Measurements from ENCODE around the gene SIGLEC7.

The SIGLEC7 gene

DNA sequence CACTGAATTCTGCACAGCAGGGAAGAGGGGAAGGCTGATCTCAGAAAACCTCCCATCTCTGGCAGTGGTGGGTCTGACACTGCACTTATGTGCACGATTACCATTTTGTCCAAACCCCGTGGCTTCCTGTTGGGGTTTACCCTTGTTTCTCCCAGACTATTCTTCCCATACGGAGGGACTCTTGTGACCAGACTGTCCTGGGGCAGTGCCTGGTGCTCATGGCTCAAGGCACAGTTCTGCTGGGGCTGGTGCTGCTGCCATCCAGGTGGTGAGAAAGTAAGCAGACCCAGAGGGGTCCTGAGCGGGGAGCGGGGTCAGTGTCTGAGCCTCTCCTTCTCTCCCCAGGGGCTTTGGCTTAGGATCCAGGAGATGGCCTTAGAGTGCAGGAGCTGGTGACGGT lies 22.5 kb upstream of the SIGLEC7 start:
- no peak for DNase-seq

DNA sequence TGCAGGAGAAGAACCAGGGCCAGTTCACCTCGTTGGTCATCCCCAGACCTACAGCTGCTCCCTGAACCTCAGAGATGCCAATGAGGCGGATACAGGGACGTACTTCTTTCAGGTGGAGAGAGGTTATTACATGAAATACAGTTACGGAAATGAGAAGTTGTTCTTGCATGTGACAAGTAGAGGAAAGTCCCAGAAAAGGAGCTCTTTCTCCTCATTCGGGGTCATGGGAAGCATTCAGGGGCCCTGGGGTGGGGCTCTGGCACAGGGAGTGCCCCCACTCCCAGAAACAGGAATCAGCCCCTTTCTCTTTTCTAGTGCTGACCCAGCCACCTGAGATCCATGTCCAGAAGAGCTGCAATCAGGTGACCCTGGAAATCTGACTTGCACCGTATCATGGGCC lies 21.9 kb upstream of the SIGLEC7 start:
- DNase-seq: no peak

- DNase-seq: no peak
Measured at GRCh38 chr19:51121257-51121656, 20.8 kb upstream of the SIGLEC7 start.

- no peak for DNase-seq
Measured at GRCh38 chr19:51122112-51122981, 19.8 kb upstream of the SIGLEC7 start.

DNA sequence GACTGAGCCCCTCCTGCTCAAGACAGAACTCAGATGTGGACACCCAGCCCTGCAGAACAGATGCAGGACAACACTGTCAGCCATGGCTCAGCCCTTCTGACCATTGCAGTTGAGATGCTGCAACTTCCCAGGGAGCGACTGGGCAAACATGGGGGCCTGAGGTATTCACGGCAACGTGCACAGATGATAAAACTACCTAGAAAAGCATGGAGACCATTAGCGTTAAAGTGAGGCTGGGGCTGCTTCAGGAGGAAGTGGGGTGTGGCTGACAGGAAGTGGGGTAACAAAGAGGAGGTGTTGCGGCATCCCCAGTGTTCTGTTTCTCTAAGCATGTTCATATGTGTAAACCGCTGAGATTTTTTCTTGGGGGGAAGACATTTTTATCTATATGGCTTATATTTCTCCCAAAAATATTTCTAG lies 18.7 kb upstream of the SIGLEC7 start:
- DNase-seq: no peak

DNA sequence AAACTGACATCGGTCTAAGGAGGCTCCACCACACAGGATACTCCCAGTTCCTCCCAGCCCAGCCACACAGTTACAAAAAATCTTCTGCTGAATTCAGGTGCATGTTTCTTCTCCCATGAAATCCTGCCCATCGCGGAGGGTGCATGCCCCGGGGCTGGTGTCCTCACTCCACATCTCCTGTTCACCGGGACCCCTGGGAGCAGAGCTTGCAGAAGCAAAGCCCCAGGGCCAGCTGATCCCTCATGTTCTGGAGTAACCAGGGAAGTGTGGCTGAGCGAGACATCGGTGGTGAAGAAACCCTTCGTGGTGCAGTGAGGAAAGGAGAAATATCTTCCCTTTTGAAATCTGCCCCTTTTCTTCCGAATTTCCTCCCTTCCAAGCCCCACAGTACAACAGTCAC lies 18.3 kb upstream of the SIGLEC7 start:
- DNase-seq: no peak

- no peak for DNase-seq
Measured at GRCh38 chr19:51124216-51124615, 17.9 kb upstream of the SIGLEC7 start.

DNA sequence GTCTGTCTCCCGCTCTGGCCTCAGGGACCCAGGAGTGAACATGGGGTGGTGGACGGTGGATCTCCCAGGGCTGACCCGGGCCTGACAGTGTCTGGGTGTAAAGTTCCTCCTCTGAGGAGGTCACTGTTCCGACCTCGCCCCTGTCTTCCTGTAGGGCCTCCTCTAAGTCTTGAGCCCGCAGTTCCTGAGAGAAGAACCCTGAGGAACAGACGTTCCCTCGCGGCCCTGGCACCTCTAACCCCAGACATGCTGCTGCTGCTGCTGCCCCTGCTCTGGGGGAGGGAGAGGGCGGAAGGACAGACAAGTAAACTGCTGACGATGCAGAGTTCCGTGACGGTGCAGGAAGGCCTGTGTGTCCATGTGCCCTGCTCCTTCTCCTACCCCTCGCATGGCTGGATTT lies 17.4 kb upstream of the SIGLEC7 start, which contains the start of gene SIGLEC9:
Gene SIGLEC9 (plus strand): TSS at position 178 of the 400 bp plus-strand sequence. CDS start 69 bp downstream, at position 247.
- no peak for DNase-seq

GRCh38 chr19:51125421-51126075 lies 16.6 kb upstream of the SIGLEC7 start:
- DNase-seq: no peak

- DNase-seq: no peak
Measured at GRCh38 chr19:51127032-51127431, 15.1 kb upstream of the SIGLEC7 start.

- no peak for DNase-seq
Measured at GRCh38 chr19:51127755-51128154, 14.3 kb upstream of the SIGLEC7 start.

DNA sequence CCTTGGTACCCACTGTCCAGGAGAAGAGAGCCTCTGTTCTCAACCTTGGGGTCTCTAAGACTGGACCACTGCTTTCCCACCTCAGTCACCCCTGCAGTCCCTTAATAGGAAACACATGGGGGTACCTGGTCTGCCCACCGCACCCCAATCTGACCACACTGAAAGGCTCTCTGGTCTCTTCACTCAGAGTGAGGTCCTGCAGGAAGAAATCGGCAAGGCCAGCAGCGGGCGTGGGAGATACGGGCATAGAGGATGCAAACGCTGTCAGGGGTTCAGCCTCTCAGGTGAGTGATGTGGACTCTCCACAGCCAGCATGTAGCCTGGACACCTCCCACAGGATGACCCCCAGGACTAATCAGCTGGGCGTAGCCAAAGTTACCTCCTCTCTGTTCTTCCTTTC lies 13.9 kb upstream of the SIGLEC7 start:
- DNase-seq: no peak

DNA sequence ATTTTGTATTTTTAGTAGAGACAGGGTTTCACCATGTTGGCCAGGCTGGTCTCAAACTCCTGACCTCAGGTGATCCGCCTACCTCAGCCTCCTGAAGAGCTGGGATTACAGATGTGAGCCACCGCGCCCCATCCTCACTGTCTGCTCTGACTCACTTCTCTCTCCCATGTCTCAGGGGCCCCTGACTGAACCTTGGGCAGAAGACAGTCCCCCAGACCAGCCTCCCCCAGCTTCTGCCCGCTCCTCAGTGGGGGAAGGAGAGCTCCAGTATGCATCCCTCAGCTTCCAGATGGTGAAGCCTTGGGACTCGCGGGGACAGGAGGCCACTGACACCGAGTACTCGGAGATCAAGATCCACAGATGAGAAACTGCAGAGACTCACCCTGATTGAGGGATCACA lies 12.4 kb upstream of the SIGLEC7 start:
- DNase-seq: no peak

- DNase-seq: no peak
Measured at GRCh38 chr19:51131780-51132680, 10.1 kb upstream of the SIGLEC7 start.

DNA sequence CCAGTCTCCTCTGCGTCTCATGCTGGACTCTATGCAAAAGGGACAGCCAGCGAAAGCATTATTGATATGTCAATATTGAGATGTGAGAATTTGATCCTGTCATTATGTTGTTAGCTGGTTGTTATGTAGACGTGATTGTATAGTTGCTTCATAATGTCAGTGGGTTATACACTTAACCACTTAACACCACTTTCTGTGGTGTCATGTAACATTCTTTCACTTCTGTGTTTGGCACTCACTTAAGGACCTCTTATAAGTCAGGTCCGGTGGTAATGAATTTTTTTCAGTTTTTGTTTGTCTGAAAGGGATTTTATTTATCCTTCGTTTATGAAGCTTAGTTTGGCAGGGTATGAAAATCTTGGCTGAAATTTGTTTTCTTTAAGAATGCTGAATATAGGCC lies 7.1 kb upstream of the SIGLEC7 start:
- no peak for DNase-seq

- no peak for DNase-seq
Measured at GRCh38 chr19:51135986-51136762, 5.9 kb upstream of the SIGLEC7 start.

GRCh38 chr19:51136851-51137551 lies 5.1 kb upstream of the SIGLEC7 start:
- DNase-seq: no peak

- DNase-seq: no peak
Measured at GRCh38 chr19:51137792-51138425, 4.2 kb upstream of the SIGLEC7 start.

- DNase-seq: no peak
Measured at GRCh38 chr19:51138549-51138979, 3.5 kb upstream of the SIGLEC7 start.

GRCh38 chr19:51139299-51140014 lies 2.6 kb upstream of the SIGLEC7 start:
- DNase-seq: no peak

DNA sequence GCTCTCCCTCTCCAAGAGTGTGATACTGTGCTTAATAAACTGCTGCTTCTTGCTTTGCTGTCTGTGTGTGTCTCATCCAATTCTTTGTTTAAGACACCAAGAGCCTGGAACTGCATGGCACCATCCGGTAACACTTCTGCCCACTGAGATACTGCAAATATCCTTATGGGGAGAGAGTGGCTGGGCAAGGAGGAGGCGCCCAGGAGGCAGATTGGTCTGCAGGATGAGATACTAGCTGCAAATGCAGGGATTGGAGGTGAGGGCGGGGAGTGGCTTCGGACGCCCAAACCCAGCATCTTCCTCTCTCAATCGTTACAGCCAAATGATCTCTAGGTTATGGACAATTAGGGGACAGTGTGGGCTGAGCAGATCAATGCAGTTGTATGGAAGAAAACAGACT lies 1.7 kb upstream of the SIGLEC7 start:
- DNase-seq: no peak
